Colonic mucosa (tissue), 4 donors: ENCODE results near the gene KIF2A. TPM values are rescaled to one million over a fixed set of nuclear protein-coding genes. Genes with fewer than 3 reads are reported as not detected.

ENCODE experiments used
- DNase-seq: peaks from one replicate; pipeline ENCODE4 v3.0.0-alpha.2; 2020
- H3K27ac ChIP-seq: fragments of 200-600 bp; one replicate; pipeline ENCODE4 v1.8.0; 2021
- H3K27me3 ChIP-seq: fragments of 200-600 bp; one replicate; pipeline ENCODE4 v1.8.0; 2021
- H3K36me3 ChIP-seq: fragments of 200-600 bp; one replicate; pipeline ENCODE4 v1.8.0; 2021
- H3K4me1 ChIP-seq: fragments of 200-600 bp; one replicate; pipeline ENCODE4 v1.8.0; 2021; ENCODE audit warnings: mild to moderate bottlenecking
- H3K4me3 ChIP-seq: fragments of 200-600 bp; one replicate; pipeline ENCODE4 v1.8.0; 2021
- H3K9ac ChIP-seq, 2 donors: one replicate each; pipeline ENCODE4 v1.7.0; 2013; ENCODE audit warnings: control low read depth in 2 of 2, low read depth in 2 of 2, low read length in 2 of 2
- H3K9me3 ChIP-seq: fragments of 200-600 bp; one replicate; pipeline ENCODE4 v1.8.0; 2021
- CTCF ChIP-seq: fragments of 200-600 bp; IDR thresholded peaks from one replicate; pipeline ENCODE4 v1.8.0; 2022; ENCODE audit warnings: antibody characterized with exemption, mild to moderate bottlenecking
- intact Hi-C: fragments of 100-400 bp; cut with DNase I; formaldehyde crosslinking; loops from one replicate; pipeline ENCODE4 v1.14.1; 2022
- total RNA-seq, 2 donors: library from RNA; stranded (reverse); fragmentation: NEBNext Ultra II Directional in 1 of 2; extraction: Animal tissue kit (Norgen Biotek cat#: 25700) in 1 of 2; gene quantifications; one replicate each; pipeline ENCODE4 v1.2.1, GENCODE V29; 2021
- donor health status: healthy.
- donor health status: DM: no; HTN: no; CAD: no.
- donor health status: DM: no; HTN: no; CAD: no.

KIF2A gene
- total RNA-seq, 2 donors from 2014 or later, result 30.8 to 43.4 TPM

- H3K9me3 ChIP-seq, result no peaks in the 10 kb centered on the region
- intact Hi-C loops, result no loop called here
- H3K27me3 ChIP-seq, result no peaks in the 10 kb centered on the region
- no peak for TF ChIP-seq CTCF
- DNase-seq, result no peak
- no peak overlapping the region for H3K27ac ChIP-seq
- no peaks in the 10 kb centered on the region for H3K36me3 ChIP-seq
- no peak overlapping the region for H3K4me3 ChIP-seq
- no peak overlapping the region for H3K9ac ChIP-seq
- no peaks in the 10 kb centered on the region for H3K4me1 ChIP-seq
Observed at GRCh38 chr5:62263401-62263800, 42.6 kb upstream of the KIF2A start.

- TF ChIP-seq CTCF, result no peak
- no peak overlapping the region for H3K27ac ChIP-seq
- intact Hi-C loops, result no loop called here
Observed at GRCh38 chr5:62265648-62266112, 40.3 kb upstream of the KIF2A start.

GRCh38 chr5:62266573-62266972, 39.4 kb upstream of the KIF2A start:
- DNase-seq, result no peak
- no peak overlapping the region for H3K9ac ChIP-seq
- H3K4me1 ChIP-seq, result no peaks in the 10 kb centered on the region
- no peaks in the 10 kb centered on the region for H3K36me3 ChIP-seq
- no peak overlapping the region for H3K4me3 ChIP-seq
- TF ChIP-seq CTCF, result no peak
- H3K27me3 ChIP-seq, result no peaks in the 10 kb centered on the region
- intact Hi-C loops, result no loop called here
- no peak overlapping the region for H3K27ac ChIP-seq
- no peaks in the 10 kb centered on the region for H3K9me3 ChIP-seq

More at GRCh38 chr5:62265648-62266112, 40.3 kb upstream of the KIF2A start:
- Histone ChIP-seq H3K4me3 (no peak overlapping the region), H3K4me1 (no peaks in the 10 kb centered on the region), H3K36me3 (no peaks in the 10 kb centered on the region), H3K9me3 (no peaks in the 10 kb centered on the region), H3K9ac (no peak overlapping the region), H3K27me3 (no peaks in the 10 kb centered on the region)
- DNase-seq, result no peak

GRCh38 chr5:62268234-62268633, 37.8 kb upstream of the KIF2A start:
- H3K27ac ChIP-seq, result peak overlapping the region; percentile 24
- no peak for TF ChIP-seq CTCF
- intact Hi-C loops, result no loop called here

GRCh38 chr5:62268792-62269191, 37.2 kb upstream of the KIF2A start:
- no peak overlapping the region for H3K9ac ChIP-seq
- H3K27me3 ChIP-seq, result no peaks in the 10 kb centered on the region
- no peak overlapping the region for H3K4me3 ChIP-seq
- H3K36me3 ChIP-seq, result no peaks in the 10 kb centered on the region
- H3K4me1 ChIP-seq, result no peaks in the 10 kb centered on the region
- DNase-seq, result no peak
- H3K9me3 ChIP-seq, result no peaks in the 10 kb centered on the region
- no peak for TF ChIP-seq CTCF
- peak overlapping the region; percentile 24 for H3K27ac ChIP-seq
- intact Hi-C loops, result no loop called here

More at GRCh38 chr5:62268234-62268633, 37.8 kb upstream of the KIF2A start:
- no peaks in the 10 kb centered on the region for H3K27me3 ChIP-seq
- no peaks in the 10 kb centered on the region for H3K4me1 ChIP-seq
- no peaks in the 10 kb centered on the region for H3K9me3 ChIP-seq
- no peak overlapping the region for H3K9ac ChIP-seq
- peak; percentile 73 for DNase-seq
- no peaks in the 10 kb centered on the region for H3K36me3 ChIP-seq
- H3K4me3 ChIP-seq, result no peak overlapping the region
